Suprapubic skin (tissue), 4 donors: ENCODE measurements around the gene PLXDC2. TPM values are rescaled to one million over a fixed set of nuclear protein-coding genes. Genes with fewer than 3 reads are reported as not detected.

ENCODE experiments used
- DNase-seq, 2 donors: peaks; one replicate each; pipeline ENCODE4 v3.0.0-alpha.2; 2019; ENCODE audit warnings: low spot score in 2 of 2
- H3K27ac ChIP-seq: fragments of 200-600 bp; sonication (generic); one replicate; pipeline ENCODE4 v1.5.1; 2019
- H3K27me3 ChIP-seq: fragments of 200-600 bp; sonication (generic); one replicate; pipeline ENCODE4 v1.5.1; 2019
- H3K36me3 ChIP-seq: fragments of 200-600 bp; sonication (generic); one replicate; pipeline ENCODE4 v1.5.1; 2019
- H3K4me1 ChIP-seq: fragments of 200-600 bp; sonication (generic); one replicate; pipeline ENCODE4 v1.5.1; 2019
- H3K4me3 ChIP-seq: fragments of 200-600 bp; sonication (generic); one replicate; pipeline ENCODE4 v1.5.1; 2019; ENCODE audit warnings: mild to moderate bottlenecking
- H3K9me3 ChIP-seq: fragments of 200-600 bp; sonication (generic); one replicate; pipeline ENCODE4 v1.5.1; 2019
- EP300 ChIP-seq: sonication (generic); formaldehyde crosslinking; IDR thresholded peaks from one replicate; pipeline ENCODE4 v1.6.1; 2017; ENCODE audit warnings: antibody characterized with exemption
- POLR2A ChIP-seq, 2 donors: fragments of 450-650 bp; IDR thresholded peaks; one replicate each; pipeline ENCODE4 v1.6.1; 2017; ENCODE audit warnings: antibody characterized with exemption in 2 of 2, mild to moderate bottlenecking in 2 of 2, moderate library complexity in 2 of 2
- POLR2AphosphoS5 ChIP-seq, 3 donors: sonication (generic); formaldehyde crosslinking; IDR thresholded peaks; one replicate each; pipeline ENCODE4 v1.6.1; 2017; ENCODE audit warnings: antibody characterized with exemption in 3 of 3
- WGBS: methylation state at CpG from one replicate; pipeline ENCODE4 v1.1.5; 2018; 5-methylcytosine and 5-hydroxymethylcytosine counted together
- total RNA-seq, 4 donors: library from RNA; depleted of rRNA; stranded (reverse); fragments of >200 nt; gene quantifications; one replicate each; pipeline ENCODE4 v1.1.0, GENCODE V29; 2016
- TF ChIP-seq, protein P1 (sequence below), 2 donors: fragments of 200-600 bp in 1 of 2; fragments of 450-650 bp in 1 of 2; sonication (generic) in 1 of 2; IDR thresholded peaks; one replicate each; pipeline ENCODE4 v1.5.1; 2016 to 2019; ENCODE audit warnings: antibody characterized with exemption in 2 of 2, mild to moderate bottlenecking in 1 of 2, moderate library complexity in 1 of 2

The PLXDC2 gene
- total RNA-seq, 4 donors from 2014 or later, result 93.0 to 97.0 (median 95.0) TPM

- WGBS, result 94% methylated on average over 7 of the region's 7 CpGs
- Histone ChIP-seq H3K27me3 (no peaks in the 10 kb centered on the region), H3K27ac (no peak overlapping the region), H3K4me3 (no peak overlapping the region), H3K4me1 (peaks cover 15% of the 10 kb centered on the region), H3K36me3 (no peaks in the 10 kb centered on the region), H3K9me3 (no peaks in the 10 kb centered on the region)
- no peak for DNase-seq
- TF ChIP-seq POLR2AphosphoS5 (IDR thresholded peaks at IDR 0.05) (no peak), EP300 (no peak), POLR2A (IDR thresholded peaks at IDR 0.05) (no peak)
- TF ChIP-seq, protein P1, sequence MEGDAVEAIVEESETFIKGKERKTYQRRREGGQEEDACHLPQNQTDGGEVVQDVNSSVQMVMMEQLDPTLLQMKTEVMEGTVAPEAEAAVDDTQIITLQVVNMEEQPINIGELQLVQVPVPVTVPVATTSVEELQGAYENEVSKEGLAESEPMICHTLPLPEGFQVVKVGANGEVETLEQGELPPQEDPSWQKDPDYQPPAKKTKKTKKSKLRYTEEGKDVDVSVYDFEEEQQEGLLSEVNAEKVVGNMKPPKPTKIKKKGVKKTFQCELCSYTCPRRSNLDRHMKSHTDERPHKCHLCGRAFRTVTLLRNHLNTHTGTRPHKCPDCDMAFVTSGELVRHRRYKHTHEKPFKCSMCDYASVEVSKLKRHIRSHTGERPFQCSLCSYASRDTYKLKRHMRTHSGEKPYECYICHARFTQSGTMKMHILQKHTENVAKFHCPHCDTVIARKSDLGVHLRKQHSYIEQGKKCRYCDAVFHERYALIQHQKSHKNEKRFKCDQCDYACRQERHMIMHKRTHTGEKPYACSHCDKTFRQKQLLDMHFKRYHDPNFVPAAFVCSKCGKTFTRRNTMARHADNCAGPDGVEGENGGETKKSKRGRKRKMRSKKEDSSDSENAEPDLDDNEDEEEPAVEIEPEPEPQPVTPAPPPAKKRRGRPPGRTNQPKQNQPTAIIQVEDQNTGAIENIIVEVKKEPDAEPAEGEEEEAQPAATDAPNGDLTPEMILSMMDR (IDR thresholded peaks at IDR 0.05), result no peak
These were observed 145.1 kb downstream of the PLXDC2 start for GRCh38 chr10:19961076-19962053.

GRCh38 chr10:19964625-19965024, 148.4 kb downstream of the PLXDC2 start:
- DNase-seq, result no peak
- TF ChIP-seq, protein P1 (IDR thresholded peaks at IDR 0.05), result no peak
- no peaks in the 10 kb centered on the region for H3K9me3 ChIP-seq
- 76% methylated on average over 2 of the region's 2 CpGs for WGBS
- no peaks in the 10 kb centered on the region for H3K36me3 ChIP-seq
- no peak overlapping the region for H3K4me3 ChIP-seq
- H3K4me1 ChIP-seq, result peaks cover 3% of the 10 kb centered on the region
- no peak overlapping the region for H3K27ac ChIP-seq
- H3K27me3 ChIP-seq, result no peaks in the 10 kb centered on the region

GRCh38 chr10:19966751-19967150, 150.5 kb downstream of the PLXDC2 start:
- Histone ChIP-seq H3K27me3 (no peaks in the 10 kb centered on the region), H3K4me1 (peaks cover 20% of the 10 kb centered on the region), H3K27ac (no peak overlapping the region), H3K9me3 (no peaks in the 10 kb centered on the region), H3K4me3 (no peak overlapping the region), H3K36me3 (no peaks in the 10 kb centered on the region)
- no peak for TF ChIP-seq EP300
- TF ChIP-seq POLR2AphosphoS5 (IDR thresholded peaks at IDR 0.05), result no peak
- TF ChIP-seq, protein P1 (IDR thresholded peaks at IDR 0.05), result no peak
- TF ChIP-seq POLR2A (IDR thresholded peaks at IDR 0.05), result no peak
- 82% methylated on average over 7 of the region's 7 CpGs for WGBS
- DNase-seq, result no peak

DNA sequence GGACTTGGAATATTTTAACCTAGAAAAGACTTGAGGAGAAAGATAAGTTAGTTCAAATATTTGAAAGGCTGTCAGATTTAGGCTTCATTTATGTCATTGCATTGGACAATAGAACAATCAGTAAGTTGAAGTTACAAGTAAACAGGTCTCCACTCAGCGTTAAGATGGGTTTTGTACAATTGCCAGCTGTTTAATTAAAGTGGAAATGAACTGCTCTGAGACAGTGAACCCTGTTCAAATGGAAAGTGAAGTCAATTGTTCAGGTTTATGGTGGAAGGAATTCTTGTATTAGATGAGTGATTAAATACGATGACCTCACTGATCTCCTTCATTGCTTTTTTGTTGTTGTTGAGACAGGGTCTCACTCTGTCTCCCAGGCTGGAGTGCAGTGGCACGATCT, 151.7 kb downstream of the PLXDC2 start:
- no peak for DNase-seq
- no peak overlapping the region for H3K27ac ChIP-seq
- 75% methylated on average over 3 of the region's 3 CpGs for WGBS
- H3K27me3 ChIP-seq, result no peaks in the 10 kb centered on the region
- no peak overlapping the region for H3K4me3 ChIP-seq
- peaks cover 20% of the 10 kb centered on the region for H3K4me1 ChIP-seq
- no peaks in the 10 kb centered on the region for H3K9me3 ChIP-seq
- H3K36me3 ChIP-seq, result no peaks in the 10 kb centered on the region
- TF ChIP-seq, protein P1 (IDR thresholded peaks at IDR 0.05), result no peak
- TF ChIP-seq EP300, result no peak
- TF ChIP-seq POLR2A (IDR thresholded peaks at IDR 0.05), result no peak
- no peak for TF ChIP-seq POLR2AphosphoS5 (IDR thresholded peaks at IDR 0.05)

GRCh38 chr10:19968745-19969144, 152.5 kb downstream of the PLXDC2 start:
- Histone ChIP-seq H3K36me3 (no peaks in the 10 kb centered on the region), H3K27ac (no peak overlapping the region), H3K4me3 (no peak overlapping the region), H3K9me3 (no peaks in the 10 kb centered on the region), H3K27me3 (no peaks in the 10 kb centered on the region), H3K4me1 (peaks cover 20% of the 10 kb centered on the region)
- TF ChIP-seq EP300, result no peak
- TF ChIP-seq, protein P1 (IDR thresholded peaks at IDR 0.05), result no peak
- TF ChIP-seq POLR2AphosphoS5 (IDR thresholded peaks at IDR 0.05), result no peak
- TF ChIP-seq POLR2A (IDR thresholded peaks at IDR 0.05), result no peak
- no peak for DNase-seq
